22Rv1 (cell line): Measurements from ENCODE around the gene FKBP5.

Experiments
- H3K27ac ChIP-seq: fragments of 450-650 bp; 2 replicates; pipeline ENCODE4 v1.5.1; 2017
- ZFX ChIP-seq: fragments of 450-650 bp; IDR thresholded peaks from 2 replicates; pipeline ENCODE4 v1.6.1; 2017; ENCODE audit warnings: antibody characterized with exemption, borderline replicate concordance
- TF ChIP-seq, protein P1 (sequence below): fragments of 450-650 bp; IDR thresholded peaks from 2 replicates; pipeline ENCODE4 v1.5.1; 2017; ENCODE audit warnings: mild to moderate bottlenecking

FKBP5 gene

DNA sequence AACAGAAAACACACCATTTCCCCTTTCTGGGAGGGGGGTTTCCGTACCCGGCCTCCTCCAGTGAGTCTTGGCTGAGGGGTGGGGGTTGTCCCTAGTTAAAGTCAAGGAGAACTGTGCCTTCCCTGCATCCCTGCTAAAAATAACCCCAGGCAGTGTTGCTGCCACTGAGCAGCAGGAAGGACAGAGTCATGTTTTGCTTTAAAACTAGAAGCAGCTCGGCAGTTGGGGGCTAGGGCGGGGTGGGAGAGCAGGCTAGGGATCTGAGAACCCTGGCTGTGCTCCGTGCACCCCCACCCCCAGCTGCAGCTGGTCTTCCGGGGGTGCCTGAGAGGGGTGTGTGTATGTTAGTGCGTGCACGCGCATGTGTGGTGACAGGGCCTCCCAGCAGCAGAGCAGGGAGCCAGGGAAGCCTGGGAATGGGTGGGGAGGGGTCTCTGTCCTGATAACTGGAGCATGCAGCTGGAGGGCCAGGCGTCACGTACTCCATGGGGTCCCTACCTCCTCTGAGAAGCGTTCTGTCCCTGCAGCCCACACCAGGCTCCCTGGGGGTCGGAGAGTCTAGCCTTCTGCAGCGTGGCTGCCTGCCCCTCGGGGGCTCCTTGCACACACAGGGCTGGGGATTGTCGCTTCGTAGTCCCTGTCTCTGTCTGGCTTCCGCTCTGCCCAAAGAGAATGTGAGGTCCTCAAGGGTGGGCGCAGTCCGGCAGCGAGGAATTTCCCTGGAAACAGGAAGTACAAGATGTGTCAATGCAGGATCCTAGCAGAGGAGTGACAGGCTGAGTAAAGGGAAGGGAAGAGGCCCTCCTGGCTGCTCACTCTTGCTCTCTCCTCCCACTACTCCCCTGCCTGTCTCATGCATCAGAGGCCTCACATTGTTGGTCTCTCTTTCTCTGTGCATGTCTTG lies 31.4 kb upstream of the FKBP5 start:
- peak overlapping the region; percentile 100 for H3K27ac ChIP-seq
- TF ChIP-seq ZFX: no peak
- TF ChIP-seq, protein P1, sequence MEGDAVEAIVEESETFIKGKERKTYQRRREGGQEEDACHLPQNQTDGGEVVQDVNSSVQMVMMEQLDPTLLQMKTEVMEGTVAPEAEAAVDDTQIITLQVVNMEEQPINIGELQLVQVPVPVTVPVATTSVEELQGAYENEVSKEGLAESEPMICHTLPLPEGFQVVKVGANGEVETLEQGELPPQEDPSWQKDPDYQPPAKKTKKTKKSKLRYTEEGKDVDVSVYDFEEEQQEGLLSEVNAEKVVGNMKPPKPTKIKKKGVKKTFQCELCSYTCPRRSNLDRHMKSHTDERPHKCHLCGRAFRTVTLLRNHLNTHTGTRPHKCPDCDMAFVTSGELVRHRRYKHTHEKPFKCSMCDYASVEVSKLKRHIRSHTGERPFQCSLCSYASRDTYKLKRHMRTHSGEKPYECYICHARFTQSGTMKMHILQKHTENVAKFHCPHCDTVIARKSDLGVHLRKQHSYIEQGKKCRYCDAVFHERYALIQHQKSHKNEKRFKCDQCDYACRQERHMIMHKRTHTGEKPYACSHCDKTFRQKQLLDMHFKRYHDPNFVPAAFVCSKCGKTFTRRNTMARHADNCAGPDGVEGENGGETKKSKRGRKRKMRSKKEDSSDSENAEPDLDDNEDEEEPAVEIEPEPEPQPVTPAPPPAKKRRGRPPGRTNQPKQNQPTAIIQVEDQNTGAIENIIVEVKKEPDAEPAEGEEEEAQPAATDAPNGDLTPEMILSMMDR: no peak

DNA sequence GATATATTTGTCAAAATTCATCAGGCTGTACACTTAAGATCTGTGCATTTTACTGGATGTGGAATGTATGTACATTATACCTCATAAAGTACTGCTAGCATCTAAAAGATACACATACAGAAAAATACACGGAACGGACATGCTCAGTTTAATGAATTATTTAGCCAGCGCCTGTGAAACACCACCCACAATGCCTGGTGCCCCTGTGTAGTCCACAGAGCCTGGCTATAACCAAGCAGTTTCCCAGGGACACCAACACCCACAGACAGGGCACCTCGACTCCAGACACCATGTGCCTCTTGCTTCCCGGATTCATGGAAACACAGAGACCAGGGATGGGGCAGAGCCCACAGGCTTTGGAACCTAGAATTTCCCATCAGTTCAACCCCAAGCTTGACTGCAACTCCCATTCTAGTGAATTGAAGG lies 30.7 kb upstream of the FKBP5 start:
- H3K27ac ChIP-seq: peak overlapping the region; percentile 100
- TF ChIP-seq, protein P1: no peak
- TF ChIP-seq ZFX: no peak

DNA sequence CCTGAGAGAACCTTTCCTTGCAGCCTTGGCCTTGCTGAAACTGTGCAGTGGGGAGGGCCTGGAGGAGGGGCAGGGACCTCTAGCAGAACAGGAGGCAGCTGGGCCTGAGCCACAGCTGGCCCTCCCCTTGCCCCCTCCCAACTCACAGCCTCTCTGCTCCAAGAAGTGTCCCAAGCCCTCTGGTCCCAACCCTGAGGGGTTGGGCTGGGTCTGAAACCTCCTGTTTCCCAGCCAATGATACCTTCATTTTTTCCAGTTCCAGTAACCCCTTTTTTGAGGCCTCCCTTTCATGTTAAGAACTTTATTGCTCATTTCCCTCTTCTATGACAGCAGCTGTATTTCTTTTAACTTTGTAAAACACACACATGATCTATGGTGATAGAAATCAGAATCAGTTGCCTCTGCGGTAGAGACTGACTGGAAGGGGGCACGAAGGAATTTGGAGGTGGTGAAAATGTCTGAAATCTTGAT lies 30.2 kb upstream of the FKBP5 start:
- no peak overlapping the region; the same call in 1 of the 2 replicates for H3K27ac ChIP-seq
- TF ChIP-seq, protein P1: no peak
- TF ChIP-seq ZFX: no peak

DNA sequence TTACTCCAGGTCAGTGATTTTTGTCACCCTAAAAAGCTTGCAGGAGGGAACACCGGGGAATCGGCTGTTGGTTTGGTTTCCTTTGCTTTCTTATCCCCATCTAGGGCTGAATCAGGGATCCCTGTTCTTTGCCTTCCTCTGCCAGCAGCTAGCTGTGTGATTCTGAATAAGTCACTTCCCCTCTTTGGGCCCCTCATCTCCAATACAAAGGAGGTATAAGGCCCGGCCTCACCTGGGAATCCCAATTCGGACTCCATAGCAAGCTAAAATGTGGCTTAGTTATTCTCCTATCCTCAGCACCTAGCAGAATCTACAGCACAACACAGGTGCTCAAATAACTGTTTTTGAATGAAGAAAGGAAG lies 29.6 kb upstream of the FKBP5 start:
- no peak for TF ChIP-seq ZFX
- no peak overlapping the region for H3K27ac ChIP-seq

DNA sequence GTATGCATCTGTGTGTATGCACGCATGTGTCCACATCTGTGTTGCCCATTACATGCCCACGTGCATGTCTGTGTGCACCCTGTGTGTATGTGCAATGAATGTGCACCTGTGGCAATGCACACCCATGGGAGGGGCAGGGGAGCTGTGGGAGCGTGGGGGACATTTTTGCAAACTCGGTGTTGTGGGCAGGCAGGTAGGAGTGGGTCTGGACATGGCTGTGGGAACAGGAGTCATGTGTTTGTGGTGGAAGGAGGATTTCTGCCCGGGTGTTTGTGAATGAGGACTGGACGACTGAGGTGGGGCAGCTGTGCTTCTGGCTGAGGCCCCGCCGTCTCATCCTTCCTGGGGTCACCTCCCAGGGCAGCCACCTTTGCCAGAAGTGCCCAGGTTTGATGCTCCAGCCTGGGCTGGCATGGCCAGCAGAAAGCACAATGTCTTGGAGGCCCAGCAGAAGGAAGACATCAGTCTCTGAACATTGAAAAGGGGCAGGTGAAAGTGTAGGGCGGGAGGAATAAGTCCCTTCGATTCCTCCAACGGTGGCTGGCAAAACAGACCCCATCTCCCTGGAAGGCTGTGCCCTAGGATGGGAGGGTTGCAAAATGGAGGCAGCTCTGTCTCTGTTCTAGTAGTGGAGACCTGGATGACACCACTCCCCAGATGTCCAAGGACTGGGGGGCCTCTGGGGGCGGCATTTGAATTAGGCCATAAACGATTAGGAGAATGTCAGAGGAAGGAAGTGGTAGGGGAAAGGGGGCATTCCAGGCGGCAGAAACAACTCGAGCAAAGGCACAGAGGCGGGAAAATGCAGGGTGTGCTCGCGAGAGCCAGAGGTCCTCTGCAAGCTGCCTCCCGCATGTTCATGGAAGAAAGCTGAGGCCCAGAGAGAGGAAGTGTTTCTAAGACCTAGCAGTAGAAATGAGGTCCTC lies 29.0 kb upstream of the FKBP5 start:
- TF ChIP-seq, protein P1: no peak
- no peak for TF ChIP-seq ZFX
- no peak overlapping the region for H3K27ac ChIP-seq

DNA sequence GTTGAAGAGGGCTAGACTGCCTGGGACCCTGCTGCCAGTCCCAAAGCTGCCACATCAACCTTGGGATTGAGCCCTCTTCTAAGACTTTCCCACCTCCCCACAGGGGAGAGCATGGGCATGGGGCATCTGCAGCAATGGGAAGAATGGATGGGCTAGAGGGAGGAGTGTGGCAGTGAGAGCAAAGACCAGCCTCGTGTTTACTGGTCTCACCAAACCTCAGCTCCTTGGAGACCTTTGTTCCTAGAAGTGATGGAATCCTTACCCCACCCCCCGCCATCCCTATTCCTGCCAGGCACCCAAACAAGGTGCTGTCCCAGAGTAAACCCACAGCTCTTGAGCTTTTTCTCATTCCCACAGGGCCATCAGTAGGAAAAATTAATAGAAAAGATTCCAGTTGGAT lies 28.1 kb upstream of the FKBP5 start:
- no peak overlapping the region for H3K27ac ChIP-seq
- TF ChIP-seq ZFX: no peak
- TF ChIP-seq, protein P1: no peak

DNA sequence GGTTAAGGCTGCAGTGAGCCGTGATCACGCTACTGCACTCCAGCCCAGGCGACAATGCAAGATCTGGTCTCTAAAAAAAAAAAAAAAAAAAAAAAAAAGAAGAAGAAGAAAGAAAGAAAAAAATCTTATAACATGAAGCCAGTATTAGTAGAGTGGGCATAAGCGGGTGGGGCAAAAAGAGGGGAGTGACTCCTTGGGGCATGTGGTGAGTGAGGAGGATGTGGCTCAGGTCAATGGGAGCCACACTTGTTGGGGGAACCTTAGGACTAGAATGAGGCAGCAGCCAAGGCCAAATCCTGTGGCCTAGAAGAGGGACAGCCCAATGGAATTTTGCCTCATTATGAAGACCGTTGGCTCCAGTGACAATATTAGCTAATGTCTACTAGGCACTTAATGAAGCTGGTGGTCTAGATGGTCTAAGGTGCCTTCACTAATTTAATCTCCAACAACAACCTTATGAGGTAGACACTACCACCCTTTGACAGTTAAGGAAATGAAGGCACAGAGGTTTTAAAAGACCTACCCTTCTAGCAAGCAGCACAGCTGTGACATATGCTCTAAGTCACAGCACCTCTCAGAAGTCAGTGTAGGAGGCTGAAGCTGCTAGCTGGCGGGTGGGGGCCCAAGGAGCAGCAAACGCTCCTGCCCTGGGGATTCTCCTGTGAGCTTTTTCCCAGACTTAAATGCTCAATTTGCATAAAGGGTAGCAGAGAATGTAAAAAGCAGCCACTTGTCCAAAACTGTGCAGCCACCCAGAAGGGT lies 24.5 kb upstream of the FKBP5 start:
- TF ChIP-seq, protein P1: no peak
- no peak for TF ChIP-seq ZFX
- no peak overlapping the region for H3K27ac ChIP-seq
